GM21447 (cell line): ENCODE data around the gene RNF220.

Experiments
- ATAC-seq: cut with Tn5 transposase; IDR thresholded peaks from one replicate; pipeline ENCODE4 v1.9.1; 2021; ENCODE audit not compliant: unreplicated experiment

RNF220 gene

DNA sequence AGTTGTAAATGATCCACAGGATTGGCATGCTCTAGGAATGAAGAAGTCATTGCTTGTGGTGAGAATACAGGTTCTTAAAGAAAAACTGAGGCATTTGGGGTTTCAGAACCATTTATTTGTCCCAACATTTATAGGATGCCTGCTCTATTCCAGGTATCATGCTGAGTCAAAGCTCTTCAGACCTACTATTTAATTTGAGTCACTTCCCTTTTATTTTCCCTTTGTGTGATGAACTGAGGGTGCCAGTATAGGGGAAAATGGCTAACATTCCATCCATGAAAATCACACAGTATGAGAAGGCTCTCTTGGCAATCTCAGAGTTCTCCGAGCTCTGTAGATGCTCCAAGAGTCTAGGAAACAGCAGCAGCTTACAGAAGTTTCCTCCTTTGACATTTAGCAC lies 110.4 kb downstream of the RNF220 start:
- no peak for ATAC-seq

DNA sequence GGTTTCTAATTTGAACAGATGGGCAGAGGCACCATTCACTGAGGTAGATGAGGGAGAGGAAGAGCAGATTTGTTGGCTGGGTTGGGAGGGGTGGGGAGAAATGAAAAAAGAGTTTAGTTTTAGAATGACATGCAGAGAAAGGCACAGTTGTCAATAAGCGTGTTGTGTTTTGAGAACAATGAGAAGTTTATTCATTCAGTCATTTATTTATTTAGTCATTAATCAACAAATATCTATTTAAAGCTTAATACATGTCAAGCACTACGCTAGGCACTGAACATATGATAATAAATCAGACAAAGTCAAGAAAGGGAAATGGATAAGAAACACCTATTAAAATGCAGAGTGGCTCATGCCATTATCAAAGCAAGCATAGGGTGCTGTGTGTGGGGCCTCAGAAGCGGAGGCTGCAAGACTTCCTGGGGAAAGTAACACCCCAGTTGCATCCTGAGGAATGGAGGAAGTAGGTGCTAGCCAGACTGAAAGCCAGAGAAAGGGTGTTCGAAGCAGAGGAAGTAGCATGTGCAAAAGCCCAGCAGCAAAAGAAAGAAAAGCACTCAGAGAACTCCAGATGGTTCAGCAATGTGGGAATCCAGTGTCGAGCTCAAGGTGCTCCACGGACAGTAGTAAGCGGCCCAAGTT lies 114.1 kb downstream of the RNF220 start:
- no peak for ATAC-seq

DNA sequence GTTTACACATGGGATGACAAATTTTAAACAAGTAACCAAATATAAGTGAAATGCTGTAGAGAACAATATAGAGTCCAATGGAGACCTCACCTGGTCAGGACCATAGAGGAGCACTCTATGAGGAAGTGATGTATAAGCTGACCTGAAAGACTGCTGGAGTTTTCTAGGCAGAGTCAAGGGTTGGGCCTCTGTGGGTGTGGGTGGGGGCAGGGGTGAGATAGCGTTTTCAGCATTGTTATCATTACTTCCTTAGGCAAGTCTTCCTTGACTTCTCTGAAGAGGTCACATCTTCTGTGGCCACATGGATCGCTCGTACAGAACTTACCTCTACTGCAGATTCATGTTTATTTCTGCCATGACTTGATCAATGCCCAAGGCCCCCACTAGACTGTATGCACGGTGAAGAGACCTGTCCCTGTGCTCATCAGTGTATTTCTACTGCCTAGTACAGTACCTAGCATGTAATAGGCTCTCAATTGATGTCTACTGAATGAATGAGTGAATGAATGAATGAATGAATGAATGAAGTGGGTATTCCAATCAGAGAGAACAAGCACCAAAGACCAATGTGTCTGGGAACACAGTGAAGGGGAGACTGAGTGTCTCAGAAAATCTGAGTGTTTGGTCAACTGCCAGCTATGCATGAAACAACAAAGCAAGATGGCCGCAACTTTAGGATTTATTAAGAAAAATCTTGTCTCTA lies 116.5 kb downstream of the RNF220 start:
- no peak for ATAC-seq

DNA sequence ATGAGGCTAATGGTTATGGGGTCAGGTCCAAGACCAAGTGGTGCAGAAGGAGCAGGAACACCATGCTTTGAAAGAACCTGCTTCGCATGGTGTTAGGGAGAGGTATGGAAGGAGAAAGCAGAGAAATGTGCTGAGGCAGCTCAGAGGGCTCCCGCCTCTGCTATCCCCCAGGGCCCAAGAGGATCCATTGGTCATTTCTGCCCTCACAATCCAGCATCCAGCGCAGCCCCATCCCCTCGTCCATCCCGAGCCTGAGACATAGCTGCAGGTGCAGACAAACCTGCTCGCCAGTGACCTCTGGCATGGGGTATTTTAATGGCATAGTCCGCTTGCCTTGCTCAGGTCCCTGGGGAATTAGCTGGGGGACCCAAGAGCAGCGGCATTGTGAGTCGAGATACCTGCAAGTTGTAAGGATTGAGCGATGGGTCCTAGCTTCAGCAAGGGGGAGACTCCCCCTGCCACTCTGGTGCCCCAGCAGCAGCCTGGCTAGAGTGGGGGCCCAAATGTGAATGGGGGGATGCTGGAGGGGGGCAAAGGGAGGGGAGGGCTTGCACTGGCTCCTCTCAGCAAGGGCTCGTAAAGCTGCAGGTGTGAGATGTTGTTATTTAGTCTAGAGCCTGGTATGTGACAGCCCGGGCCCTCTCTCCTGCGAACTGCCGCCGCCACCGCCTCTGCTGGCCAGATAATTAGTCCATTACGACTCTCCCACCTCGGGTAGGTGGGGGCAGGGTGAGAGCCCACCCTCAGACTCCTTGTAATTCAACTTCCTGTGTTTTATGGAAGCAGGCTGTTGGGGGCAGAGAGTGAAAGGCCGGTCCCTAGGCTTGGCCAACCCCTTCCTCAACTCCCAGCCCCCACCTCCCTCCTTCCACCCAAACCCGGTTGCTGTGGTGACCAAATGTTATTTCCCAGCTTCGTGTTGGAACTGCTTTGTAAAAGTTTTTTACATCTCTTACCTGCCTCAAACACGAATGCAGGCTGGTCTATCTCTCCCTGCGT lies 118.8 kb downstream of the RNF220 start:
- no peak for ATAC-seq

DNA sequence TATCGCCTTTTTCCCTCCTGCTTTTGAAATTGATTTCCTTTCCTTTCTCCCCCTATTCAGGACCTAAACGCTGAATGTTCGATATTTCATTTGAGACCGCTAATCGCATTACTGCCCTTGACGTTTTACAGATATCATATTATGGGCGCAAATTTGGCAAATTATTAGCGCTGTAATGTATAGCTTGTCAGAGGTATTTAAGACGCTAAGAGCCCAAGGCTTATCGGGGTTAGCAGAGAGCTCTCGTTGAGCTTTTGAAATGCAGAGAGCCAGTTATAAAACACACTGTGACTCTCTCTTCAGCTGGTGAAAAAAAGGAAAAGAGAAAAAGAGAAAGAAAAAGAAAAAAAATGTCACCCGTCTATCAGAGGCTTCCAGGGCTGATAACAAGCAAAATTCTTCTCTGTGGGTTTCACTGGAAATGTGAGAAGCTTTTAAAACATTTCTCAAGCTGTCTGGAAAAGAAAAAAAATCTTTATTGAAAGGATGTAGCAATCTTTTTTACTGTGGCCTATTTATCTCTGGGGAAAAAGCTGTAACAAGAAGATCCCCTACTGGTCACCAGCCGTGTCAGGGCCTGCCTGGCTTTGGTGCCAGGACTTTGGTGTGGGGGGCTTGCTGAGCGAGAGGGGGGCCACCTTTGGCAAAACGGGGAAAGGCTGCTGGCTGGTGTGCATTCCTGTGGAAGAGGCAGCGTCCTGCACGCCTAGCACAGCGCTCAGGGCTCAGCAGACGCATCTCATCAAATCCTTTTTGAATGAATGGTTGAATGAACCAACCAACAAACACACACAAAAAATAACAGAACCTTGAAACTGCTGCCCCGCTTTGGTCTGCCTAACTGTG lies 119.8 kb downstream of the RNF220 start:
- ATAC-seq: no peak

DNA sequence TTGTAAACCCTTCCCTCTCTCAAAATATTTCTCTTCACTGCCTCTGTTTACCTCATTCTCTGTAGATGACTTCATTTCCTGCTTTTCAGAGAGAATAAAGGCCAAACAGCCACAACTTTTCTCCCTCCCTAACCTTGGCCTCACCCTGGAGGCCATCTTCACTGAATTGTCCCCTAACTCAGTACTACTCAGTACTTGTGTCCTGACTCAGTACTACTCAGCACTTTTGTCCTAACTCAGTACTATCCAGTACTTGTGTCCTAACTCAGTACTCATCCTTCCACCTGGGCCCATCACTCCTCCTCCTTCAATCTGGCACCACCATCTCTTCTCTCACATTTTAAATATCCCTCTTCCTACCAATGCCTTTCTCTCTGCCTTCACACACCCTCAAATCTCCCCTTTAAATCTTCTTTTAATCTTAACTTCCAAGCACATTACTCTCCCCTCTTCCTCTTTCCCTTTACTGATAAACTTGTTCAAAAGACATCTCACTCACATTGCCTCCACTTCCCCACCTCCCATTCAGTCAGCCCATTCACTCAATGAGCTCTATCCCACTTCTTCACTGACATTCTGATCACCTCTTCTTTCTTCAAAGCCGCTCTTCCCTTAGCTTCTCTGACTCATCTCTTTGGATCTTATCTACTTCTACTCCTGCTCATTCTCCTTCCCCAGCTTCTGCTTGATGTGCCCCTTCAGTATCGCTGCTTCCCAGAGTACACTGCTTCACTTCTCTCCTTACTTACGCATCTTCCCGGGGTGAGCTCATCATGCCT lies 121.4 kb downstream of the RNF220 start:
- ATAC-seq: no peak

DNA sequence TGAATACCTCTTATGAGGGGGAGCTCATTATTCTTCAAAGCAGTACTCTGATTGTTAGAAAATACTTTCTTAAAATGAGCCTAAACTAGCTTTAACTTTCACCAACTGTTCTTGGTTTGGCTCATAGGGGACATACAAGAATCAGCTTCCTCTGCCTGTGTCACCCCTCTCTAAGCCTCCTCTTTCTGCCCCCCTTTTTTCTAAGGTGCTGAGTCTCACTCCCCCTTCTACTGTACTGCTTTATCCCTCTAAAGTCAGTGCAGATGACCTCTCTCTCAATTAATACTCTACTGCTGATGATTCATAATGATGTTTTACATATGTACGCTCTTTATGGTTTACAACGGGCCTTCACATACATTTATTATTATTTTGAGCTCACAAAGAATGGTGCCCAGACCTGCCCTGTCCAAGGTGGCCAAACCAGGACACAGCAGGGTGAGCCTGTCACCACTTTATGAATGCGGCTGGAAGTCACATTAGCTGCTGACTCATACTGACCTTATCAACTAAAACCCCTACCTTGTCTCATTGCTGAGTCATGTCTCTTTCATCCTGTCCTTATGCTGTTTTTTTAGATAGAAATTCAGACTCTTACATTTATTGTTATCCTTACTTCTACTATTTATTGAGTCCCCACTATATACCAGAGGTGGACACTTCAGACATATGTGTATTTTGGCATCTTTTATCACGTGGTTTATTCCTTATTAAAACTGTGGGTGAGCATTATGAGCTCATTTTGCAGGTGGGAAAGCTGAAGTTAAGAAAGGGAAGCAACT lies 126.9 kb downstream of the RNF220 start:
- ATAC-seq: peak; percentile 50

DNA sequence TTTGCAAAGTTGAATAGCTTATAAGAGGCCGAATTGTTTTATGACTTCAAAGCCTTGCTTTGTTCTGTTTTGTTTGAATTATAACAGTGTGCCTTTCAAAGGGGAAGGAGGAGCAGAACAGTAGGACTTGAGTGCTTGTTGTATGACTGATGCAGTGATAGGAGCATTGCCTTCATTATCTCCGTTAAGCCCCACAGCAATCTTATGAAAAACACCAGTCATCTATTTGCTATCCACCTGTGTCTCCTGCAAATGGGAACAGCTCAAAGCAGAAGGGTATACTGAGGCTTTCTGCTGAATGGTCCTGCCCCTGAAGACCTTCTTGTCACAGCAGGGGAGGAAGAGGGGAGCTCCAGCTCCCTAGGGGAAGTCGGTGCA lies 127.5 kb downstream of the RNF220 start:
- ATAC-seq: no peak

DNA sequence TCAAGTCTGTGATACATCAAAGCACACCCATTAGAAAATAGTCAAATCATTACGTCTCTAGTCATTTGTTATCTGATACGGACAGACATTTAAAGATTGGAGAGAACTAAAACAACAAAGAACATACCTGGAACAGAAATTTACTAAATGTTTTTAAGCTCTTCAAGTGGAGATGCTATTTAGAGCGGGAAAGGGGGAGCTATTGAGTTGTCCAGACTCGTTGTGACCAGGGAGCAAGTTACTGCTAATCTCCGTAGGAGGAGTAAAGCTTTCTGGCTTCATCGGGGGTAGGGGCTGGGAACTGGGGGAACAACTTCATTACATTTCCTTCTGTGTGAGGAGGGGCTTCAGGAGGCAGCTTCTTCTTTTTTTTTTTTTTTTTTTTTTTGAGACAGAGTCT lies 129.7 kb downstream of the RNF220 start:
- no peak for ATAC-seq

DNA sequence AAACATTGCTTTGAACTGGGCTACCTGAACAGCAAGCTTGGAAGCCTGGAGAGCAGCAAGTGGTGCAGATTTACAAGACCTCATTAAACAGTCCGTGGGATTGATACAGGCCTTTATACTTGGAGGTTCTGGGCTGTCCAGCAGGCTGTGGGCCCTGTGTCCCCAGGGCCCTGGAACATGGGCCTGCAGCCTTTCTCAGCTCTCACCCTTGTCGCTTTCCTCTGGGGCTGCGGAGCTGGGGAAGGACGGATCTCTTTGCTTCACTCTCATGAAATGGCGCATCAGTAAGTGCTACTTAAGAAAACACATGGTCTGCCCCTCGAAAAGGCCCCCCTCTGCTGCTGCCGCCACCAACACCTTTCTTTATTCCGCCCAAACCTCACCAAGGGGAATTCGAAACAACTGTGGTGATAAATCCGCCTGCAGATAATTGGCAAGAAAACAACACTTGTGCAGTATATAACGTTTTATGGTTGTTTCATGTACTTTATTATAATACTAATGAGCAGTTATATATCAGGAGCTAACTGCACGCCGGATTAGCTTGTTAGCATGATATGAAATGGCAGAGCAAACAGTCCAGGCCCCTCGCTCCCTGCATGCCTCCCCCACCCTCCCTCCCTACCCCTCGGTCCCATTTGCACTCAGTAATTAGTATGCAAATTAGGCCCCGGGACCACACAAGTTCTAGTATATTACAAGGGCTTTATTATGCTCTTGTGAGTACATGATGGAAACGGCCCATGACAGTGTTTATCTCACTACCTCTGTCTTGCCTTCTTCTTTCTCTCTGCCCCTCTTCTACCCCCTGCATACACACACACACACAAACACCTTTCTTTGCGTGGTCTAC lies 131.5 kb downstream of the RNF220 start:
- ATAC-seq: no peak

DNA sequence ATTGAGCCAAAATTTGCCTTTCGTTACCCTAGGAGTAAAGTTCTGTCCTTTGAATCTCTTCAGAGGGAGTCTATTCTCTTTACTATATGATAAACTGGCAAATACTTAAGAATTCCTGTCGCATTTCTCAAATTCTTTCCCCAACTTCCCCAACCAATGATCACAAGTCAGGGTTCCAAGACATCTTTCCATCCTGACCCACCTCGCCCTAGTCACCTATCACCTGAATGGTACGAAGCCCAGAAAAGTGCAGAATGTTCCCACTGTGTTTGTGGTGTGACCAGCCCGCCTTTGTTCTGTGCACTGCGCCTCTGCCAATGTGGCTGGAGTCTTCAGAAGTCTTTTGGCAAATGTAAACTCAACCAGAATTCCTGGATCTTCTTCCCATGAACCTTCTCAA lies 132.5 kb downstream of the RNF220 start:
- ATAC-seq: no peak

DNA sequence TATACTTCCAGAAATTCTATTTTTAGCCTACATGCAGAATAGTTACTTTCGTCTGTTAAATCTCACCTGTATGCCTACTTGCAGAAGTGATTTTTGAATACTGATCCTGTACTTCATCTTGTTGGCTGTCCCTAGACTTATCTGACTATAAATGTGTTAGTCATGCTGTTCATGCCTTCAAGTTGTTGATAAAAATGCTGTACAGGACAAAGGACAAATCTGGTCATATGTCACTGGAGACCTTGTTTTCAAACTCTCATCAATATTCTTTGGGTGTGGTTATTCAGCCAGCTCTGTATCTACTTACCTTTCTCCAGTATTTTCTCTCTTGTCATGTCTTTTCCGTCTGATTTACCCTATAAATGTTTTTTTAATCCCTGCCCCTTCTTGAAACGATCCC lies 132.9 kb downstream of the RNF220 start:
- no peak for ATAC-seq

DNA sequence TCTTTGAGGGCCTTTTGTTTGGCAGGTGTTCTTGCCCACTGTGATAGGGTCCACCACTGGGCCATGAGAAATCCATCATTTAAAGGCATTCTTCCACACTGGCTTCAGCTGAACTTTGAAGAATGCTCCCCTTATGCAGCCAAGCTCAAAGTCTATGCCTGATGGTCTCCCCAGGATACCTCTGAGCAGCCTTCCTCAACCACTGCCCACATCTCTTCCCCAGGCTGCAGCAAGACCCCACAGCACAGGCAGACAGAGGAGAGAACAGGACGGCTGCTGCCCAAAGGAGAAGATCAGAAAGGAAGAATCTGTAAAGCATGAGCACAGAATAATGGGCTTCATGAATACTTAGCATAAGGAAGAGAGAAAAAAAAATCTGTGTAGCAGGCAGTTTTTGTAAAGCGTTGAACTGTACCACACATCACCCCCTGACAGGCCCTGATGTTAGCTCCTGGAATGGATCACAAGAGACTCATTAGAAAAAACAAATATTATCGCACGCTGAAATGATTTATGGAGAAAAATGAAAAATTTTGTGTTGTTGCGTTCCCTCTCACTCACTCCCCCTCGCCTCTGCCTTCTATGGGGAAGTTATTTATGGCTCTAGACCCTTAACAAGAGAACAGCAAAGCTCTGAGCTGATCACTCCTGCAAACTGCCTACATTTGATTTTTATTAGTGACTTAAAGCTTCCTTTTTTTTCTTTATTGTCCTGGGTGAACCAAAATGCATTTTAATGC lies 135.1 kb downstream of the RNF220 start:
- ATAC-seq: no peak

DNA sequence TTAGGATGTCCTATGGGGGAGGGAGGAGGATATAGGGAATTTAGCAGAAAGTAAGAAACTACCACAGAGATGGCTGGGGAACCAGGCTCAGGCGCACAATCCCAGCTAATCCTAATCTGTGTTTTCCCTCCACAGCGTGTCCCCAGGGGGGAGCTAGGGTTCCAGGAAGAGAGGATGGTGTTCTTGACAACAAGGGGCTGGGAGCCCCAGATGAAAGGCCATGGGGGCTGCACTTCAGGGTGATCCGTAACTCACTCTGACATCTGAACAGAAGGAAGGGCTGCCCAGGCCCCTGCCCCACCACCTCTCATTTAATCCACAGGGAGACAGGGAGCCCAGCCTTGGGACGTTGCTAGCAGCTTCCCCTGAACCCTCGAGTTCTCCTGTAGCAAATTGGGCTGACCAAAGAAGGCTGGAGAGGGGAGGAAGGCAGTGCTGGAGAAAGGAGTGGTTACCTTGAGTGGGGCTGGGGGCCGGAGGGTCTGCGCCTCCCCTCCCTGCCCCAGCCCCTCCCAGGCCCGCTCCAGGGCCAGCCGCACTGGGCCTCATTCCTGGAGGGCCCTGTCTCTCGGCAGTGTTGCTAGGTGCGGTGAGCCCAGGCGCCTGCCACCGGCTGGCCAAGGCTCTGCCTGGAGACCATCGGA lies 137.5 kb downstream of the RNF220 start:
- ATAC-seq: no peak

DNA sequence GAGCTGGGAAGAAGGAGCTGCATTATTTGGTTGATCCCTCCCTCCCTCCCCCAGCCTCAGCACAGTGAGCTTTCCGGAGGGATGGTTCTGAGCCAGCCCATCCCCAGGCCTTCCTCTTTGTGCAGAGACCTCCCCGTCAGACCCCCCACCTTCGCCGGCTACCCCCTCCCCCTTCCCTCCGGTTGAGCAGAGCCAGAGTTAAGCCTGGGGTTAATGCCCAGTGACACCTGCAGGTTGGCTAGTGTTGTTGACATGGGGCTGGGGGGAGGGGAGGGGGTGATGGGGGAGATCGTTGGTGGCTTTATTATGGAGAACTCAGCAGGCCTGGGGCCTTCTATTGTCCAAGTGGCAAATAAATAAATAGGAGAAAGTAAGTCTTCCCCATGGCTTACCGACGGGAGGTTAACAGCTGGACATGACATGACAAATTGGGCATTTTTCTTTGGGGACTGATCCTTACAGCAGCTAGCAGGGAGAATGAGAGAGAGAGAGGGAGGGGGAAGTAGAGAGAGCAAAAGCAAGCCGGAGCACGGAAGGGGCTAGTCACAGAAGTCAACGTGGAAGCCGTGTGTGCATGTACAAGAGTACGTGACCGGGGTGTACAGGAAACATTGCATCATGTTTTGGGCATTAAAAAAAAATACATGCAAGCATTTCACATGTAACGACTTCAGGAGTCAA lies 138.1 kb downstream of the RNF220 start:
- no peak for ATAC-seq

DNA sequence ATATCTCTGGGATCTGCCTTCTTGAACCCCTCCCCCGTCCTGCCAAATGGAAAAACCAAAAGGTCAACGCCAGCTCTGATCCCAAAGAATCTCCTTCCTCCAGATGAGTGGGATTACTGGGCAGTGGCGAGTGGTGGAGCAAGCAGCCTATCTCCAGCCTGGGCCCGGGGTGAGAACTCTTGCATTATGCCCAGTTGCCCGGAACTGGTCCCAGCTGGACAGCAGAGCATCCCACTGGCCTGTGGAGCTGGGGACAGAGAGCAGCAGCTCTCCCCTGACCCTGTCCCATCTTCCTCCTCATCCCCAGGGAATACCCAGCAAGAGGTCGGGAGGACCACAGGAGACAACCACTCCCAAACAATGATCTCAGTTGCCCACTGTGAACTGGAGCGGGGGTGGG lies 138.7 kb downstream of the RNF220 start:
- no peak for ATAC-seq

DNA sequence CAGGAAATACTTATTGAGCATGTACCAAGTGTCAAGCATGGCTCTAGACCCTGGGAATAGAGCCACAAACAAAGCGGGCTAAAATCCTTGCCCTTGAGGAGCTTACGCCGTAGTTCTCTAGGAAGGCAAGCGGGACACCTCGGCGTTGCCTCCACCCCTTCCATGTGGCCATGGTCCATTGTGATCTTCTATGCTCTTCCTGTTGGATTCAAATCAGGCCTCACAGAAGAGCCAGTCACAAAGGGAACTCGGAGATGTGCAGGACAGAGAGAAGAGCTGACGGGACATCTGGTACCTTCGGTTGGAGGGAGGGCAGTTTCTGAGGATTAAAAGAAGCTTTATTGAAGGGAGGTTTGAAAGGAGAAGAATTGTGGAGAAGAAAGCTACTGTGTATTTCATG lies 139.9 kb downstream of the RNF220 start:
- ATAC-seq: no peak
